ENCODE measurements around the gene KLF14. TPM values are rescaled to one million over a fixed set of nuclear protein-coding genes. Genes with fewer than 3 reads are reported as not detected.
"Not testable (repeated sequence)": the region's sequence is repeated elsewhere in the genome, so short reads cannot be mapped to it uniquely, and the experiment has no call there.

KLF14 gene
- total RNA-seq: under 1 TPM in 5 of 7 donors, not detected in 2; 0.10 to 0.84 (median 0.30) TPM
- polyA plus RNA-seq: under 1 TPM in 1 of 2 donors, not detected in 1; 0.10 TPM
- long read RNA-seq, donor 1: 0 reads
- long read RNA-seq, donor 2, partial matches to known transcripts: 0 of 1 reads
- long read RNA-seq, donor 2, other reads (novel, unspliced or antisense): 0 of 1 reads
- long read RNA-seq, donor 3: 0 reads

- Histone ChIP-seq H3K4me1 (ENCODE audit: insufficient read depth) (no peaks in the 10 kb centered on the region), H3K27me3 (no peaks in the 10 kb centered on the region), H3K4me3 (peak within 1 kb of the TSS; percentile 39), H3K9me3 (peaks cover 7 to 42% of the 10 kb centered on the region in 2 donors), H3K36me3 (no peaks in the 10 kb centered on the region), H3K27ac (peak within 1 kb of the TSS in 1 of 2 donors; percentile 13)
- WGBS, 3 donors: 2 to 4% (median 2%) methylated on average over 52 to 100 of the region's 100 CpGs
- peak; percentile 25 to 54 (median 32) for DNase-seq
- TF ChIP-seq CTCF (IDR thresholded peaks at IDR 0.05) (no peak), POLR2A (IDR thresholded peaks at IDR 0.05) (no peak), EP300 (IDR thresholded peaks at IDR 0.05) (no peak)
- intact Hi-C loops (cut with DNase I): loop anchor here in 1 of 4 donors (10.0 kb wide), 1 partner anchor 659 kb away; the partner anchor contains the start of gene KLHDC10
Measured at GRCh38 chr7:130733931-130734814, at the start of gene KLF14. KLF14 (minus strand) TSS chr7:130734207; CDS start chr7:130734033, 174 bp downstream.

GRCh38 chr7:130781346-130781745, 47.3 kb upstream of the KLF14 start:
- TF ChIP-seq CTCF (IDR thresholded peaks at IDR 0.05) (no peak), EP300 (IDR thresholded peaks at IDR 0.05) (no peak), POLR2A (IDR thresholded peaks at IDR 0.05) (no peak)
- no peaks in the 10 kb centered on the region for H3K36me3 ChIP-seq
- H3K27ac ChIP-seq: no peak overlapping the region
- H3K9me3 ChIP-seq: no peaks in the 10 kb centered on the region
- intact Hi-C loops (cut with DNase I): no loop called here
- no peaks in the 10 kb centered on the region for H3K4me1 ChIP-seq (ENCODE audit: insufficient read depth)
- no peak overlapping the region for H3K4me3 ChIP-seq
- DNase-seq: no peak
- no peaks in the 10 kb centered on the region for H3K27me3 ChIP-seq

DNA sequence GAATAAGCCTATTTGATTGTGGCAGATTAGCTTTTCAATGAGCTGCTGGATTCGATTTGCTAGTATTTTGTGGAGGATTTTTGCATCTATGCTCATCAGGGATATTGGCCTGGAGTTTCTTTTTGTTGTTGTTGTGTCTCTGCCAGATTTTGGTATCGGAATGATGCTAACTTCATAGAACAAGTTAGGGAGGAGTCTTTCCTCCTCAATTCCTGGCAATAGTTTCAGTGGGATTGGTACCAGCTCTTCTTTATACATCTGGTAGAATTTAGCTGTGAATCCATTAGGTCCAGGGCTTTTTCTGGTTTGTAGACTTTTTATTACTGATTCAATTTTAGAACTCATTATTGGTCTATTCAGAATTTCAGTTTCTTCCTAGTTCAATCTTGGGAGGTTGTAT, 43.4 kb upstream of the KLF14 start:
- 16 to 22% (median 20%) methylated on average over 2 of the region's 2 CpGs for WGBS, 3 donors
- H3K27me3 ChIP-seq: no peaks in the 10 kb centered on the region
- no peak overlapping the region for H3K27ac ChIP-seq
- no peaks in the 10 kb centered on the region for H3K36me3 ChIP-seq
- no peak overlapping the region for H3K4me3 ChIP-seq
- no peaks in the 10 kb centered on the region for H3K9me3 ChIP-seq
- H3K4me1 ChIP-seq (ENCODE audit: insufficient read depth): no peaks in the 10 kb centered on the region
- DNase-seq: no peak
- TF ChIP-seq EP300 (IDR thresholded peaks at IDR 0.05): no peak
- TF ChIP-seq POLR2A (IDR thresholded peaks at IDR 0.05): no peak
- TF ChIP-seq CTCF (IDR thresholded peaks at IDR 0.05): no peak
- intact Hi-C loops (cut with DNase I): no loop called here

GRCh38 chr7:130772456-130772855, 38.4 kb upstream of the KLF14 start:
- H3K27me3 ChIP-seq; H3K36me3 ChIP-seq; DNase-seq; intact Hi-C loops (cut with DNase I); H3K9me3 ChIP-seq; H3K4me3 ChIP-seq; H3K27ac ChIP-seq; H3K4me1 ChIP-seq (ENCODE audit: insufficient read depth): not testable (repeated sequence)
- WGBS, 3 donors: 86 to 89% (median 89%) methylated on average over 5 of the region's 5 CpGs

- intact Hi-C loops (cut with DNase I): no loop called here
- H3K27me3 ChIP-seq: no peaks in the 10 kb centered on the region
- TF ChIP-seq CTCF (IDR thresholded peaks at IDR 0.05): no peak
- no peak for TF ChIP-seq EP300 (IDR thresholded peaks at IDR 0.05)
- TF ChIP-seq POLR2A (IDR thresholded peaks at IDR 0.05): no peak
- H3K27ac ChIP-seq: no peak overlapping the region
- no peak for DNase-seq
- H3K4me1 ChIP-seq (ENCODE audit: insufficient read depth): no peaks in the 10 kb centered on the region
- H3K36me3 ChIP-seq: no peaks in the 10 kb centered on the region
- H3K4me3 ChIP-seq: no peak overlapping the region
- peaks cover 0 to 4% of the 10 kb centered on the region in 2 donors for H3K9me3 ChIP-seq
- WGBS, 3 donors: 90 to 98% (median 97%) methylated on average over 1 of the region's 1 CpG
Measured at GRCh38 chr7:130768854-130769253, 34.8 kb upstream of the KLF14 start.

DNA sequence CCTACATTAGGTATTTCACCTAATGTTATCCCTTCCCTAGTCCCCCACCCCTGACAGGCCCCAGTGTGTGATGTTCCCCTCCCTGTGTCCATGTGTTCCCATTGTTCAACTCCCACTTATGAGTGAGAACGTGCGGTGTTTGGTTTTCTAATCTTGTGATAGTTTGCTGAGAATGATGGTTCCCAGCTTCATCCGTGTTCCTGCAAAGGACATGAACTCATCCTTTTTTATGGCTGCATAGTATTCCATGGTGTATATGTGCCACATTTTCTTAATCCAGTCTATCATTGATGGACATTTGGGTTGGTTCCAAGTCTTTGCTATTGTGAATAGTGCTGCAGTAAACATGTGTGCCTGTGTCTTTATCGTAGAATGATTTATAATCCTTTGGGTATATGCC, 30.6 kb upstream of the KLF14 start:
- DNase-seq; H3K27me3 ChIP-seq; H3K27ac ChIP-seq; H3K36me3 ChIP-seq; H3K4me1 ChIP-seq (ENCODE audit: insufficient read depth); H3K9me3 ChIP-seq; intact Hi-C loops (cut with DNase I); H3K4me3 ChIP-seq: not testable (repeated sequence)
- 80 to 93% (median 91%) methylated on average over 4 of the region's 4 CpGs for WGBS, 3 donors

Measured in ovary (tissue), 10 donors.